Cardiac fibroblast (primary cell): ENCODE measurements around the gene ZFP36L2.

Experiments used
- DNase-seq, 2 donors: peaks; one replicate each; pipeline versions ENCODE4 v3.0.0 to v3.0.0-alpha.2; 2010; ENCODE audit warnings: low read depth in 2 of 2
- H3K4me3 ChIP-seq, 2 donors: replicated peaks in 1 of 2; 1 replicate in 1 of 2; 2 replicates in 1 of 2; pipeline ENCODE4 v1.5.1; 2011; ENCODE audit warnings: low read depth in 2 of 2, low read length in 2 of 2, mild to moderate bottlenecking in 2 of 2, moderate library complexity in 1 of 2
- CTCF ChIP-seq: IDR thresholded peaks from one replicate; pipeline ENCODE4 v1.5.1; 2011; ENCODE audit warnings: low read depth, mild to moderate bottlenecking, low read length, inconsistent platforms

ZFP36L2 gene

GRCh38 chr2:43262951-43263350, 36.5 kb upstream of the ZFP36L2 start:
- H3K4me3 ChIP-seq, result no peak overlapping the region
- TF ChIP-seq CTCF, result no peak
- no peak for DNase-seq

GRCh38 chr2:43262239-43262638, 35.8 kb upstream of the ZFP36L2 start:
- no peak for TF ChIP-seq CTCF
- DNase-seq, result no peak
- H3K4me3 ChIP-seq, result no peak overlapping the region

- H3K4me3 ChIP-seq, result no peak overlapping the region
- TF ChIP-seq CTCF, result no peak
- no peak for DNase-seq
Measured at GRCh38 chr2:43259512-43259911, 33.1 kb upstream of the ZFP36L2 start.

GRCh38 chr2:43258547-43259156, 32.2 kb upstream of the ZFP36L2 start:
- no peak for DNase-seq
- TF ChIP-seq CTCF, result no peak
- H3K4me3 ChIP-seq, result no peak overlapping the region

GRCh38 chr2:43255296-43255910, 29.0 kb upstream of the ZFP36L2 start:
- peak in 1 of 2 donors; percentile 42 for DNase-seq
- H3K4me3 ChIP-seq, result no peak overlapping the region
- TF ChIP-seq CTCF, result no peak

GRCh38 chr2:43254331-43254730, 27.9 kb upstream of the ZFP36L2 start:
- H3K4me3 ChIP-seq, result no peak overlapping the region
- TF ChIP-seq CTCF, result no peak
- no peak for DNase-seq
